GM10248 (cell line): Measurements from ENCODE around the gene LUC7L.
"Not testable (repeated sequence)": the region's sequence is repeated elsewhere in the genome, so short reads cannot be mapped to it uniquely, and the experiment has no call there.

ENCODE experiments used
- CTCF ChIA-PET: fragments of 300-600 bp; sonication (Branson Sonifier 250); formaldehyde crosslinking; extraction: SDS; loops from one replicate; lab custom pipeline; 2021; ENCODE audit warnings: antibody characterized with exemption; lab: Yijun Ruan, JAX
- POLR2A ChIA-PET: fragments of 350-650 bp; sonication (Branson Sonifier 250); formaldehyde crosslinking; extraction: SDS; loops from one replicate; lab custom pipeline; 2020; ENCODE audit warnings: antibody characterized with exemption; lab: Yijun Ruan, JAX
- DNase-seq: peaks from one replicate; pipeline ENCODE4 v3.0.0; 2012; ENCODE audit errors: extremely low spot score
- CTCF ChIP-seq: IDR thresholded peaks from 2 replicates; pipeline ENCODE4 v1.5.1; 2012; ENCODE audit warnings: mild to moderate bottlenecking, low read depth; ENCODE audit errors: extremely low read depth, missing control alignments, control extremely low read depth

The LUC7L gene

DNA sequence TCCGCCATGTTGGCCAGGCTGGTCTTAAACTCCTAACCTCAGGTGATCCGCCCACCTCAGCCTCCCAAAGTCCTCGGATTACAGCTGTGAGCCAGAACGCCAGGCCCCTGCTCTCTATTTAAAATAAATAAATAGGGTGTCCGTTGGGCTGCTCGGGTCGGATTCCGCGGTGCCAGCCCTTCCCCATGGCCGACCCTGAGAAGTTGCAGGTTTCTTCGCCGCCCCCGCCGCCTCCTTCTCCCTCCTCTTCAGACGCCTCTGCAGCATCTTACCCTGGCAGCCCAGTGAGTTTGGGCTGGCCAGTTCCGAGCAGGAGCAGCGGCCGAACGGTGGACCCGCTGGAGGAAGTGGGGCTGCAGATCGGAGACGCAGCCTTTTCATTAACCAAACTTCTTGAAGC, 1.7 kb upstream of the LUC7L start:
- no peak for TF ChIP-seq CTCF
- no peak for DNase-seq
- CTCF ChIA-PET: no interaction called here
- POLR2A ChIA-PET: no interaction called here

DNA sequence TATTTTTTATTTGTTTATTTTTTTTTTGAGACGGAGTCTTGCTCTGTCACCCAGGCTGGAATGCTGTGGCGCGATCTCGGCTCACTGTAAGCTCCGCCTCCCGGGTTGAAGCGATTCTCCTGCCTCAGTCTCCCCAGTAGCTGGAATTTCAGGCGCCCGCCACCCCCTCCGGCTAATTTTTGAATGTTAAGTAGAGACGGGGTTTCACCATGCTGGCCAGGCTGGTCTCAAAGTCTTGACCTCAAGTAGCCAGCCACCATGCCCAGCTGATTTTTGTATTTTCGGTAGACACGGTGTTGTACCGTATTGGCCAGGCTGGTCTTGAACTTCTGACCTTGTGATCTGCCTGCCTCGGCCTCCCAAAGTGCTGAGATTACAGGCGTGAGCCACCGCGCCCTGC, 1.1 kb upstream of the LUC7L start:
- POLR2A ChIA-PET, DNase-seq, CTCF ChIA-PET: not testable (repeated sequence)

- ChIA-PET POLR2A (no interaction called here), CTCF (interaction anchor here (1.0 to 1.6 kb wide), 3 partner anchors 10 to 123 kb away, joined by 3 to 4 read pairs (median 4); partner anchors contain the start of gene AXIN1)
- no peak for DNase-seq
- TF ChIP-seq CTCF: no peak
Measured at GRCh38 chr16:229731-230281, 557 bp upstream of the LUC7L start.

DNA sequence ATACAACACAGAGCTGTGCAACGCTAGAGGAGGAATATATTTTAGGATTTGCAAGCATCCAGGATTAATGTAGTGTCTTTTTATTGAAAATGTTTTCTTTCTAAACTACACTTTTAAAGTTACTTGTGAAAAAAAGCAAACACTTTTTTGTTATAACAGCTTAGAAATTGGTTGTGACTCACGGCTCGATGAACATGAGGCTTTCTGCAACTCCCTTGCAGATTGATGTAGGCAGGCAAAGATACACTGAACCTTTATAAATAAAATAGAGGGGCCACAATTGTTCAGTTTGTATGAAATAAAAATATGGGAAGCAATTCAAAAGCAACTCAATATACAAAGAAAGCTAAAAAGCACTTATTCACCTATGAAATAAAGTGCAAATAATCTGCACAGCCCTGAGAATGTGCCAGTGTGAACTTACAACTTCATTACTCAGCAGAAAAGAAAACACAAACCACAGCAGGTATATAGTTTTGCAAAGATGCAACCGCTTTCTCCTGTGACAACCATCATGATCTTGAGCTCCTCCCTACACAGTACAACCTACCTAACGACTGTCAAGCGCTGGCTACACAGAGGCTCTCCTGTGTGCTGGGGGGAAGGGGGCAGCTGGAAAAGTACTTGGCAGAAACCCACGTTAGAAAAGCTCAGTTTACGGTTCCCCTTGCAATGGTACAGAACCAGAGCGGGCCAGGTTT, 948 bp downstream of the LUC7L start:
- no peak for DNase-seq
- no peak for TF ChIP-seq CTCF
- CTCF ChIA-PET: interaction anchor here (1.0 to 1.6 kb wide), 9 partner anchors 9 to 133 kb away, joined by 3 to 5 read pairs (median 4); partner anchors contain the start of gene AXIN1
- POLR2A ChIA-PET: no interaction called here

- no peak for TF ChIP-seq CTCF
- CTCF ChIA-PET: interaction anchor here (1.6 to 1.7 kb wide), 3 partner anchors 8 to 124 kb away, joined by 4 to 6 read pairs (median 5); no protein-coding TSS in a partner anchor
- no peak for DNase-seq
- POLR2A ChIA-PET: no interaction called here
Measured at GRCh38 chr16:220021-220420, 9.2 kb downstream of the LUC7L start.

DNA sequence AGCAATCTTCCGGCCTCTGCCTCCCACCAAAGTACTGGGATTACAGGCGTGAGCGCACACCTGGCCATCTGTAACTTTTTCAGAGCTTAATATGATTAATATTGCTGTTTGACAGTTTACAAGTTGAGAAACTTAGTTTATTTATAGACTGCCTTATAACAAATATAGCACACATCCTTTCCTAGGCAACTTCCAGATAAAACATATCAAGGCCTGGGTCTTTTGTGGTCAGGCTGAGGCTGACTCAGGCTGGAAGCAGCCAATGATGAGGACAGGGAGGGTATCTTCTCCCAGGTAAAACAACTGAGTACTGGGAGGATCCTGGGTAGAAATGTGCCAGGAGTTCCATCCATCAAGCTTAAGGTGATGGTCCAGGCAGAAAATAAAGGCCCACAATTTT, 16.2 kb downstream of the LUC7L start:
- DNase-seq: no peak
- CTCF ChIA-PET: interaction anchor here (1.5 to 2.3 kb wide), 3 partner anchors 11 to 116 kb away, joined by 4 to 10 read pairs (median 5); no protein-coding TSS in a partner anchor
- no peak for TF ChIP-seq CTCF
- POLR2A ChIA-PET: interaction anchor here (0.7 kb wide), 1 partner anchor 10 kb away, joined by 3 read pairs; no protein-coding TSS in a partner anchor

DNA sequence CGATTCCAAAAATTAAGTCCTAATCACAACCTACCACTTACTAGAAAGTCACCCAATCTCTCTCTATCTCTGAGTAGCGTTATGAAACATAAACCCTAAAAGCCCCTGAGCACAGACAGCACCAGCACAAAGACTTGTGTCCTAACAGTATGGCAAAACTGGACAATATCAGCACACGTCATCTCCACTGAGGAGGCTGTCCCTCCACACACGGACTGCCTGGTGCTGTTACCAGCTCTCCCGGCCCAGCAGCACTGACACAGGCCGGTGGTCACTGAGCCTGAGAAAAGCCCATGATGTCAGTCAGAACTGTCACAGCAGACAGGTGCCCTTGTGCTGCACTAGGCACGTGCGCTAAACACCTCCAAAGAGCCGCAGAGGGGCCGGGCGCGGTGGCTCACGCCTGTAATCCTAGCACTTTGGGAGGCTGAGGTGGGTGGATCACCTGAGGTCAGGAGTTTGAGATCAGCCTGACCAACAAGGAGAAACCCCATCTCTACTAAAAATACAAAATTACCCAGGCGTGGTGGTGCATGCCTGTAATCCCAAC, 17.5 kb downstream of the LUC7L start:
- DNase-seq, POLR2A ChIA-PET, CTCF ChIA-PET: not testable (repeated sequence)

- ChIA-PET CTCF (interaction anchor here (1.2 kb wide), 1 partner anchor 112 kb away, joined by 3 read pairs; no protein-coding TSS in a partner anchor), POLR2A (interaction anchor here (0.7 kb wide), 1 partner anchor 30 kb away, joined by 3 read pairs; no protein-coding TSS in a partner anchor)
- DNase-seq: not testable (repeated sequence)
Measured at GRCh38 chr16:209359-209758, 19.9 kb downstream of the LUC7L start.

DNA sequence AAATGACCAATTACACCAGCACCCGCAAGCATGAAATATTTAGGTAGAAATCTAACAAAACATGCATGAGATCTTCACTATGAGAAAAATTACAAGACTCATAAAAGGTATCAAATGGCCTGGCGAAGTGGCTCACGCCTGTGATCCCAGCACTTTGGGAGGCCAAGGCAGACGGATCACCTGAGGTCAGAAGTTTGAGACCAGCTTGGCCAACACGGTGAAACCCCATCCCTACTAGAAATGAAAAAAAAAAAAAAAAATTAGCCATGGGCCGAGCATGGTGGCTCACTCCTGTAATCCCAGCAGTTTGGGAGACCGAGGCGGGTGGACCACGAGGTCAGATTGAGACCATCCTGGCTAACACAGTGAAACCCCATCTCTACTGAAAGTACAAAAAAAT, 25.2 kb downstream of the LUC7L start:
- CTCF ChIA-PET, POLR2A ChIA-PET, DNase-seq: not testable (repeated sequence)
